IMR-90 (cell line): ENCODE data around the gene EFS. TPM values are rescaled to one million over a fixed set of nuclear protein-coding genes. Genes with fewer than 3 reads are reported as not detected.

Experiments used
- ATAC-seq: fragments of 200-7000 bp; cut with Tn5 transposase; 2 replicates; pipeline ENCODE4 v1.9.1; 2020; ENCODE audit warnings: low read depth, mild to moderate bottlenecking, moderate library complexity
- BruUV-seq: library from RNA; stranded (reverse); fragments of 400-500 nt; replicated peaks from 2 replicates; lab custom pipeline; 2021; lab: Mats Ljungman, UMichigan
- CTCF ChIA-PET: fragments of 300-600 bp; formaldehyde crosslinking; extraction: SDS; loops from one replicate; lab custom pipeline; 2021; ENCODE audit warnings: antibody characterized with exemption; lab: Yijun Ruan, JAX
- POLR2A ChIA-PET: fragments of 300-600 bp; sonication (Branson Sonifier 250); formaldehyde crosslinking; loops from one replicate; lab custom pipeline; 2022; ENCODE audit warnings: antibody characterized with exemption; ENCODE audit not compliant: unreplicated experiment; lab: Charles Lee
- DNase-seq: peaks from one replicate; pipeline ENCODE4 v3.0.0; 2013
- H2AFZ ChIP-seq: replicated peaks from 2 replicates; pipeline ENCODE3; 2013; ENCODE audit warnings: low read length, mild to moderate bottlenecking; ENCODE audit not compliant: poor library complexity
- H2AK5ac ChIP-seq: 2 replicates; pipeline ENCODE4 v1.6.1; 2013; ENCODE audit warnings: low read depth, low read length, inconsistent platforms
- H2AK9ac ChIP-seq: replicated peaks from 2 replicates; pipeline ENCODE3; 2013; ENCODE audit warnings: mild to moderate bottlenecking, low read depth, low read length, moderate library complexity; ENCODE audit not compliant: poor library complexity
- H2BK120ac ChIP-seq: 2 replicates; pipeline ENCODE4 v1.6.1; 2013; ENCODE audit warnings: low read depth, low read length, inconsistent platforms
- H2BK15ac ChIP-seq: 3 replicates; pipeline ENCODE4 v1.6.1; 2013; ENCODE audit warnings: low read depth, low read length, inconsistent platforms
- H2BK20ac ChIP-seq: 2 replicates; pipeline ENCODE4 v1.6.1; 2013; ENCODE audit warnings: low read depth, mild to moderate bottlenecking, inconsistent platforms, low read length, moderate library complexity
- H2BK5ac ChIP-seq: 2 replicates; pipeline ENCODE4 v1.6.1; 2013; ENCODE audit warnings: mild to moderate bottlenecking, low read depth, low read length, inconsistent platforms; ENCODE audit not compliant: poor library complexity, severe bottlenecking
- H3K14ac ChIP-seq: replicated peaks from 2 replicates; pipeline ENCODE4 v1.6.1; 2013; ENCODE audit warnings: low read depth, low read length, inconsistent platforms
- H3K18ac ChIP-seq: 2 replicates; pipeline ENCODE4 v1.6.1; 2013; ENCODE audit warnings: low read depth, low read length, control low read depth
- H3K23ac ChIP-seq: 2 replicates; pipeline ENCODE4 v1.6.1; 2013; ENCODE audit warnings: low read depth, low read length, inconsistent platforms
- H3K27ac ChIP-seq: 2 replicates; pipeline ENCODE4 v1.5.1; 2013; ENCODE audit warnings: mild to moderate bottlenecking, control low read depth, low read length; ENCODE audit not compliant: insufficient read depth
- H3K27me3 ChIP-seq: 2 replicates; pipeline ENCODE4 v1.6.1; 2013; ENCODE audit warnings: low read length; ENCODE audit not compliant: control insufficient read depth, insufficient read depth
- H3K36me3 ChIP-seq: 2 replicates; pipeline ENCODE4 v1.6.1; 2013; ENCODE audit warnings: low read length, mixed read lengths; ENCODE audit not compliant: control insufficient read depth, insufficient read depth
- H3K4ac ChIP-seq: 2 replicates; pipeline ENCODE4 v1.6.1; 2013; ENCODE audit warnings: low read depth, low read length, inconsistent platforms
- H3K4me1 ChIP-seq: 2 replicates; pipeline ENCODE4 v1.6.1; 2013; ENCODE audit warnings: low read length, mixed read lengths; ENCODE audit not compliant: control insufficient read depth, insufficient read depth
- H3K4me2 ChIP-seq: 2 replicates; pipeline ENCODE4 v1.6.1; 2013; ENCODE audit warnings: low read depth, mild to moderate bottlenecking, control low read depth, low read length, moderate library complexity
- H3K4me3 ChIP-seq: 2 replicates; pipeline ENCODE4 v1.5.1; 2013; ENCODE audit warnings: low read depth, mild to moderate bottlenecking, control low read depth, low read length, moderate library complexity; ENCODE audit not compliant: insufficient read depth
- H3K56ac ChIP-seq: 2 replicates; pipeline ENCODE4 v1.6.1; 2013; ENCODE audit warnings: low read length, inconsistent platforms; ENCODE audit not compliant: insufficient read depth; ENCODE audit errors: extremely low read depth
- H3K79me1 ChIP-seq, 2 experiments: 2 replicates each; pipeline ENCODE4 v1.6.1; 2013; ENCODE audit warnings: low read length in 2 of 2, inconsistent platforms in 1 of 2, low read depth in 1 of 2
- H3K9ac ChIP-seq: 2 replicates; pipeline ENCODE4 v1.6.1; 2013; ENCODE audit warnings: low read depth, low read length, control low read depth
- H3K9me1 ChIP-seq: 2 replicates; pipeline ENCODE4 v1.6.1; 2013; ENCODE audit warnings: low read length, inconsistent platforms; ENCODE audit not compliant: insufficient read depth
- H3K9me3 ChIP-seq: 2 replicates; pipeline ENCODE4 v1.6.1; 2013; ENCODE audit warnings: low read length; ENCODE audit not compliant: control insufficient read depth, insufficient read depth
- H4K20me1 ChIP-seq: 2 replicates; pipeline ENCODE4 v1.6.1; 2013; ENCODE audit warnings: low read length, inconsistent platforms; ENCODE audit not compliant: insufficient read depth
- H4K5ac ChIP-seq: 2 replicates; pipeline ENCODE4 v1.6.1; 2013; ENCODE audit warnings: mild to moderate bottlenecking, low read depth, low read length, control low read depth
- H4K8ac ChIP-seq, 2 experiments: 2 replicates each; pipeline ENCODE4 v1.6.1; 2013; ENCODE audit warnings: low read depth in 2 of 2, low read length in 2 of 2, control low read depth in 1 of 2, inconsistent platforms in 1 of 2
- H4K91ac ChIP-seq: 2 replicates; pipeline ENCODE4 v1.6.1; 2013; ENCODE audit warnings: low read depth, low read length, inconsistent platforms; ENCODE audit not compliant: insufficient read depth
- CEBPB ChIP-seq: IDR thresholded peaks from 2 replicates; pipeline ENCODE4 v1.6.1; 2012; ENCODE audit warnings: low read depth, low read length, improper control_type of control experiment
- FOS ChIP-seq: fragments of 150-350 bp; IDR thresholded peaks from 2 replicates; pipeline ENCODE4 v1.6.1; 2016; ENCODE audit warnings: low read depth, low read length
- POLR2A ChIP-seq: IDR thresholded peaks from 2 replicates; pipeline ENCODE4 v1.6.1; 2012; ENCODE audit warnings: mild to moderate bottlenecking, low read depth, low read length
- dilution Hi-C: fragments of 300-500 bp; cut with HindIII; formaldehyde crosslinking; loops from one replicate; pipeline ENCODE4 v1.14.3; 2018; ENCODE audit warnings: low sequenced_read_pairs; ENCODE audit not compliant: unreplicated experiment
- in situ Hi-C: fragments of 300-500 bp; cut with MboI; formaldehyde crosslinking; loops from 3 replicates; pipeline ENCODE4 v1.14.3; 2019; ENCODE audit warnings: low sequenced_read_pairs, inconsistent platforms, mixed read lengths
- intact Hi-C: fragments of 100-400 bp; cut with micrococcal nuclease; formaldehyde crosslinking; loops from 2 replicates; pipeline ENCODE4 v1.10.0; 2022
- polyA plus RNA-seq, 3 experiments: library from polyadenylated mRNA; depleted of rRNA; stranded (reverse); fragments of >200 nt; gene quantifications; 2 replicates each; pipeline ENCODE4 v1.2.3, GENCODE V29; 2012; ENCODE audit warnings: low replicate concordance in 1 of 3
- total RNA-seq: library from RNA; depleted of rRNA; stranded (reverse); fragments of >200 nt; gene quantifications from 2 replicates; pipeline ENCODE4 v1.2.3, GENCODE V29; 2012

The EFS gene
- total and polyA plus RNA-seq, 2 of the 4 experiments (the other 2 are of a cell fraction) = 2.2 to 11.6 TPM

GRCh38 chr14:23361320-23361719, 3.7 kb downstream of the EFS start:
- Histone ChIP-seq H3K27ac (no peak overlapping the region), H2BK5ac (no peak overlapping the region), H2AK9ac (no peak overlapping the region), H2BK15ac (no peak overlapping the region), H3K4me1 (peaks cover 4% of the 10 kb centered on the region), H4K20me1 (peaks cover 12% of the 10 kb centered on the region; the same call in 1 of the 2 replicates), H3K27me3 (no peaks in the 10 kb centered on the region), H3K36me3 (peaks cover 30% of the 10 kb centered on the region), H3K4me2 (no peak overlapping the region), H3K9me3 (no peaks in the 10 kb centered on the region), H4K8ac (no peak overlapping the region), H3K18ac (no peak overlapping the region), H3K9me1 (peaks cover 5% of the 10 kb centered on the region; the same call in 1 of the 2 replicates), H2AFZ (no peak overlapping the region), H3K79me1 (peaks cover 13 to 37% of the 10 kb centered on the region in 2 experiments; a peak in 3 of 4 replicates), H4K91ac (no peak overlapping the region), H2AK5ac (no peak overlapping the region), H3K4me3 (no peak overlapping the region), H2BK120ac (no peak overlapping the region), H3K14ac (no peak overlapping the region), H4K5ac (no peak overlapping the region), H3K23ac (no peak overlapping the region), H3K9ac (no peak overlapping the region), H2BK20ac (no peak overlapping the region), H3K4ac (no peak overlapping the region), H3K56ac (no peak overlapping the region)
- peak; percentile 79 for DNase-seq
- in situ Hi-C loops (no loop called here), intact Hi-C loops (no loop called here), dilution Hi-C loops (no loop called here)
- no peak for TF ChIP-seq FOS
- 0 out of 2 replicates have a peak, but pooled peaks have one; percentile 21 for TF ChIP-seq POLR2A
- TF ChIP-seq CEBPB = peak; percentile 73
- BruUV-seq = no TSS peak
- CTCF ChIA-PET = interaction anchor here (2.5 kb wide), 1 partner anchor 9 kb away, joined by 8 read pairs; the partner anchor contains the start of gene SLC22A17
- POLR2A ChIA-PET = no interaction called here
- ATAC-seq = no peak
